K562 (cell line): ENCODE results near the gene MPIG6B. TPM values are rescaled to one million over a fixed set of nuclear protein-coding genes. Genes with fewer than 3 reads are reported as not detected.

ENCODE experiments used
- CBX2 ChIP-seq: fragments of 200-600 bp; sonication (generic); IDR thresholded peaks from one replicate; pipeline ENCODE4 v1.6.1; 2012; ENCODE audit warnings: mild to moderate bottlenecking, low read length, inconsistent platforms; ENCODE audit not compliant: insufficient read depth, poor library complexity, severe bottlenecking
- CC2D1A ChIP-seq: fragments of 450-650 bp; IDR thresholded peaks from 2 replicates; pipeline ENCODE4 v1.6.1; 2017; ENCODE audit warnings: mild to moderate bottlenecking
- DMBX1 ChIP-seq: fragments of 250-450 bp; sonication (Bioruptor Pico); IDR thresholded peaks from 2 replicates; pipeline ENCODE4 v1.8.0; 2022; ENCODE audit warnings: inconsistent platforms, mild to moderate bottlenecking, moderate library complexity, borderline replicate concordance
- ESRRB ChIP-seq: fragments of 250-450 bp; sonication (Bioruptor Pico); IDR thresholded peaks from 2 replicates; pipeline ENCODE4 v1.5.0; 2020; ENCODE audit warnings: mild to moderate bottlenecking, moderate library complexity, borderline replicate concordance
- FIP1L1 ChIP-seq: fragments of 200-400 bp; formaldehyde crosslinking; IDR thresholded peaks from 2 replicates; pipeline ENCODE4 v1.6.1; 2018; ENCODE audit warnings: mild to moderate bottlenecking, low read depth, low read length; ENCODE audit not compliant: poor library complexity, severe bottlenecking
- GATA2 ChIP-seq: sonication (generic); formaldehyde crosslinking; IDR thresholded peaks from 2 replicates; pipeline ENCODE4 v1.4.0; 2020; ENCODE audit warnings: mild to moderate bottlenecking, missing genetic modification reagents
- HNRNPLL ChIP-seq: fragments of 200-400 bp; formaldehyde crosslinking; IDR thresholded peaks from 2 replicates; pipeline ENCODE4 v1.6.1; 2017; ENCODE audit warnings: low read length, low read depth, mild to moderate bottlenecking; ENCODE audit not compliant: poor library complexity, severe bottlenecking
- KAT2B ChIP-seq: IDR thresholded peaks from one replicate; pipeline ENCODE4 v1.6.1; 2012; ENCODE audit warnings: low read depth, mild to moderate bottlenecking, control low read depth, inconsistent platforms, low read length, moderate library complexity
- KDM5B ChIP-seq: fragments of 200-600 bp; sonication (generic); IDR thresholded peaks from 2 replicates; pipeline ENCODE4 v1.6.1; 2012; ENCODE audit warnings: low read depth, mild to moderate bottlenecking, moderate library complexity, low read length, control low read depth, inconsistent platforms; ENCODE audit not compliant: insufficient replicate concordance
- MAFF ChIP-seq: IDR thresholded peaks from 2 replicates; pipeline ENCODE4 v1.6.1; 2012; ENCODE audit warnings: low read length, improper control_type of control experiment
- MAZ ChIP-seq, 2 experiments: fragments of 450-650 bp in 1 of 2; sonication (generic) in 1 of 2; formaldehyde crosslinking; IDR thresholded peaks in 1 of 2; conservative IDR thresholded peaks in 1 of 2; 2 replicates each; pipeline versions ENCODE4 v1.4.0 to v1.5.0; 2020; ENCODE audit warnings: mild to moderate bottlenecking in 1 of 2, missing genetic modification reagents in 1 of 2
- MEIS2 ChIP-seq: fragments of 450-650 bp; IDR thresholded peaks from 2 replicates; pipeline ENCODE4 v1.6.1; 2014; ENCODE audit warnings: mild to moderate bottlenecking; ENCODE audit not compliant: partially characterized antibody
- RBM17 ChIP-seq: fragments of 200-400 bp; formaldehyde crosslinking; IDR thresholded peaks from 2 replicates; pipeline ENCODE4 v1.6.1; 2017; ENCODE audit warnings: low read depth, mild to moderate bottlenecking, low read length, borderline replicate concordance
- RFX5 ChIP-seq: IDR thresholded peaks from 2 replicates; pipeline ENCODE4 v1.6.1; 2011; ENCODE audit warnings: low read depth, mild to moderate bottlenecking, improper control_type of control experiment, low read length
- SMARCC2 ChIP-seq: fragments of 450-650 bp; IDR thresholded peaks from 2 replicates; pipeline ENCODE4 v1.6.1; 2017; ENCODE audit warnings: antibody characterized with exemption, moderate library complexity, mild to moderate bottlenecking, low read depth
- SMC3 ChIP-seq: conservative IDR thresholded peaks from 2 replicates; pipeline ENCODE4 v1.6.1; 2011; ENCODE audit warnings: low read depth, low read length, improper control_type of control experiment; ENCODE audit not compliant: insufficient read depth
- ZNF57 ChIP-seq: fragments of 450-650 bp; formaldehyde crosslinking; IDR thresholded peaks from 2 replicates; pipeline ENCODE4 v1.4.0; 2020; ENCODE audit warnings: mild to moderate bottlenecking, moderate library complexity
- ZNF699 ChIP-seq: fragments of 250-450 bp; sonication (Bioruptor Pico); IDR thresholded peaks from 2 replicates; pipeline ENCODE4 v1.8.0; 2021; ENCODE audit warnings: mild to moderate bottlenecking, moderate library complexity; ENCODE audit not compliant: insufficient replicate concordance
- polyA plus RNA-seq, 8 experiments: library from polyadenylated mRNA; depleted of rRNA in 4 of 8; stranded (reverse) in 5 of 8; unstranded in 3 of 8; fragments of >200 nt; fragmentation: Nextera tagmentation in 2 of 8; fragmentation: Illumina TruSeq in 1 of 8; extraction: Ambion mirVana in 2 of 8; extraction: Trizol in 1 of 8; gene quantifications; 2 replicates each; pipeline versions ENCODE4 v1.2.1 to v1.2.3, GENCODE V29; 2011 to 2014; ENCODE audit warnings: inconsistent platforms in 1 of 8, missing spikeins in 1 of 8
- total RNA-seq, 7 experiments: library from RNA; depleted of rRNA in 6 of 7; stranded (reverse); fragments of >200 nt in 6 of 7; fragmentation: Illumina TruSeq in 2 of 7; extraction: Trizol in 2 of 7; gene quantifications; 2 replicates each; pipeline versions ENCODE4 v1.2.1 to v1.2.3, GENCODE V29; 2011 to 2021; ENCODE audit warnings: low replicate concordance in 1 of 7
- TF ChIP-seq, protein P1 (sequence below): sonication (generic); formaldehyde crosslinking; IDR thresholded peaks from 2 replicates; pipeline ENCODE4 v1.8.1; 2023; ENCODE audit warnings: missing genetic modification reagents, mild to moderate bottlenecking, borderline replicate concordance
- TF ChIP-seq, protein P2 (sequence below), 2 experiments: fragments of 450-650 bp in 1 of 2; sonication (generic) in 1 of 2; formaldehyde crosslinking; conservative IDR thresholded peaks; 2 replicates each; pipeline versions ENCODE4 v1.4.0 to v1.8.1; 2020 to 2022; ENCODE audit warnings: mild to moderate bottlenecking in 1 of 2, missing genetic modification reagents in 1 of 2

MPIG6B gene
- total and polyA plus RNA-seq, 9 of the 15 experiments (the other 6 are each of a cell fraction or from before 2014, with no cell fraction given): 0.11 to 1.2 (median 0.28) TPM; not detected in 1

DNA sequence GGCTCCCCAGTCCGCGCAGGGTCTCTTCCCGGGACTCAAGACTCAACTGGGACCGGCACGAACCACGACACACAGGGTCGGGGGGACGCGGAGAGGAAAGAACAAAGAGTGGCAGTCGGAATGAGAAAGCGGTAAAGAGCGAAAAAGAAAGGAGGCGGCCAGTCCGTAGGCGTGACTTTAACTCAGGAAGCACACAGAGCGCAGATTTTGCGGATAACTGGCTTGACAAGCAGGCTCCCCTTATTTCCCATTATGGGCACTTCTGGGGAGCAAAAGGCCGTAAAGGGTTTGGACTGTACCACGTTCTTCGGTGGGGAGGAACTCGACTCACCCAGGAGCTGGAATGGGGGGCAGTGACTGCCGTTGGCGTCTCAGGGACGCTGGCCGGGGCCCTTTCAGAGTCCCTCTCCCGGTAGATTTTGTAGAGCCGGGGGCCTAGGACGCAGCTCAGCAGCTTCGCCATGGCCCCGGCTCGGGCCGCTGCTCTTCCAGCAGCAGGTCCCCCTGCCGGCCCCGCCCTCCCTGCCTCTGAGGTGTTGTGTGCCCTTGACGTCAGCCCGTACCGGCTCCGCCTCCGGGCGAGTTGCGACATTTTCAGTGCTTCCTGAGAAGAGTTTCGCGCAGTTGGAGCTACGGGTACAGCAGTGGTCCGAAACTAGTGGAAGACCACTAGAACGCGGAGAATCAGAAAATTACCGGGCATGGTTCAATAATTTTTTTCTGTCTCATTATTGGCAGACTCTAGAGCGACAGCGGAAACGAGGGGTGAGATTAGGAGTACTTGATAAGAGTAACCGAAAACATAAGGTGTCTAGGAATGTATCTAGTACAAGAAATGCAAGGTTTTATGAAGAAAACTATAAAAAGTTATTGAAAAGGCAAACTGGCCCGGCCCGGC lies 20.1 kb upstream of the MPIG6B start, which contains the start of gene ABHD16A (continued):
- TF ChIP-seq, protein P1, sequence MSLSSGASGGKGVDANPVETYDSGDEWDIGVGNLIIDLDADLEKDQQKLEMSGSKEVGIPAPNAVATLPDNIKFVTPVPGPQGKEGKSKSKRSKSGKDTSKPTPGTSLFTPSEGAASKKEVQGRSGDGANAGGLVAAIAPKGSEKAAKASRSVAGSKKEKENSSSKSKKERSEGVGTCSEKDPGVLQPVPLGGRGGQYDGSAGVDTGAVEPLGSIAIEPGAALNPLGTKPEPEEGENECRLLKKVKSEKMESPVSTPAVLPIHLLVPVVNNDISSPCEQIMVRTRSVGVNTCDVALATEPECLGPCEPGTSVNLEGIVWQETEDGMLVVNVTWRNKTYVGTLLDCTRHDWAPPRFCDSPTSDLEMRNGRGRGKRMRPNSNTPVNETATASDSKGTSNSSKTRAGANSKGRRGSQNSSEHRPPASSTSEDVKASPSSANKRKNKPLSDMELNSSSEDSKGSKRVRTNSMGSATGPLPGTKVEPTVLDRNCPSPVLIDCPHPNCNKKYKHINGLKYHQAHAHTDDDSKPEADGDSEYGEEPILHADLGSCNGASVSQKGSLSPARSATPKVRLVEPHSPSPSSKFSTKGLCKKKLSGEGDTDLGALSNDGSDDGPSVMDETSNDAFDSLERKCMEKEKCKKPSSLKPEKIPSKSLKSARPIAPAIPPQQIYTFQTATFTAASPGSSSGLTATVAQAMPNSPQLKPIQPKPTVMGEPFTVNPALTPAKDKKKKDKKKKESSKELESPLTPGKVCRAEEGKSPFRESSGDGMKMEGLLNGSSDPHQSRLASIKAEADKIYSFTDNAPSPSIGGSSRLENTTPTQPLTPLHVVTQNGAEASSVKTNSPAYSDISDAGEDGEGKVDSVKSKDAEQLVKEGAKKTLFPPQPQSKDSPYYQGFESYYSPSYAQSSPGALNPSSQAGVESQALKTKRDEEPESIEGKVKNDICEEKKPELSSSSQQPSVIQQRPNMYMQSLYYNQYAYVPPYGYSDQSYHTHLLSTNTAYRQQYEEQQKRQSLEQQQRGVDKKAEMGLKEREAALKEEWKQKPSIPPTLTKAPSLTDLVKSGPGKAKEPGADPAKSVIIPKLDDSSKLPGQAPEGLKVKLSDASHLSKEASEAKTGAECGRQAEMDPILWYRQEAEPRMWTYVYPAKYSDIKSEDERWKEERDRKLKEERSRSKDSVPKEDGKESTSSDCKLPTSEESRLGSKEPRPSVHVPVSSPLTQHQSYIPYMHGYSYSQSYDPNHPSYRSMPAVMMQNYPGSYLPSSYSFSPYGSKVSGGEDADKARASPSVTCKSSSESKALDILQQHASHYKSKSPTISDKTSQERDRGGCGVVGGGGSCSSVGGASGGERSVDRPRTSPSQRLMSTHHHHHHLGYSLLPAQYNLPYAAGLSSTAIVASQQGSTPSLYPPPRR: peak; percentile 82
- TF ChIP-seq MAZ (CRISPR knock-in tag; conservative IDR thresholded peaks at IDR 0.05 in 1 of 2, IDR thresholded peaks at IDR 0.05 in 1 of 2) (peak; percentile 94 to 99), HNRNPLL (peak; percentile 99), FIP1L1 (peak; percentile 63), KAT2B (peak; percentile 10), DMBX1 (CRISPR knock-in tag) (peak; percentile 39; the same call in 1 of the 2 replicates), RFX5 (peak; percentile 28; the same call in 1 of the 2 replicates), ZNF699 (CRISPR knock-in tag) (no peak), RBM17 (no peak), CC2D1A (0 out of 2 replicates have a peak, but pooled peaks have one; percentile 8), KDM5B (peak; percentile 97), MEIS2 (peak; percentile 49), GATA2 (peak; percentile 80), SMC3 (no peak; the same call in 1 of the 2 replicates), CBX2 (no peak), ZNF57 (CRISPR knock-in tag) (0 out of 2 replicates have a peak, but pooled peaks have one; percentile 31), MAFF (peak; percentile 61), ESRRB (CRISPR knock-in tag) (no peak), SMARCC2 (peak; percentile 82)
- TF ChIP-seq, protein P2, sequence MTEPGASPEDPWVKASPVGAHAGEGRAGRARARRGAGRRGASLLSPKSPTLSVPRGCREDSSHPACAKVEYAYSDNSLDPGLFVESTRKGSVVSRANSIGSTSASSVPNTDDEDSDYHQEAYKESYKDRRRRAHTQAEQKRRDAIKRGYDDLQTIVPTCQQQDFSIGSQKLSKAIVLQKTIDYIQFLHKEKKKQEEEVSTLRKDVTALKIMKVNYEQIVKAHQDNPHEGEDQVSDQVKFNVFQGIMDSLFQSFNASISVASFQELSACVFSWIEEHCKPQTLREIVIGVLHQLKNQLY (CRISPR knock-in tag; conservative IDR thresholded peaks at IDR 0.05): 0 out of 4 replicates have a peak, but pooled peaks of 1 of the 2 experiments have one; percentile 21
